D721Med (cell line): Measurements from ENCODE around the gene UST.

Experiments
- DNase-seq: peaks from one replicate; pipeline ENCODE4 v3.0.0; 2011; ENCODE audit warnings: low spot score; ENCODE audit not compliant: insufficient read length
- FAIRE-seq: peaks from 2 replicates; lab custom pipeline; 2011; peaks lifted over from hg19 to GRCh38; lab: Jason Lieb, UNC
- CTCF ChIP-seq: IDR thresholded peaks from 2 replicates; pipeline ENCODE4 v1.5.1; 2012; ENCODE audit warnings: mild to moderate bottlenecking, control low read depth; ENCODE audit not compliant: insufficient read depth; ENCODE audit errors: missing control alignments

The UST gene

GRCh38 chr6:148827416-148828045, 80.7 kb downstream of the UST start:
- DNase-seq, result no peak
- FAIRE-seq, result no peak
- no peak for TF ChIP-seq CTCF

DNA sequence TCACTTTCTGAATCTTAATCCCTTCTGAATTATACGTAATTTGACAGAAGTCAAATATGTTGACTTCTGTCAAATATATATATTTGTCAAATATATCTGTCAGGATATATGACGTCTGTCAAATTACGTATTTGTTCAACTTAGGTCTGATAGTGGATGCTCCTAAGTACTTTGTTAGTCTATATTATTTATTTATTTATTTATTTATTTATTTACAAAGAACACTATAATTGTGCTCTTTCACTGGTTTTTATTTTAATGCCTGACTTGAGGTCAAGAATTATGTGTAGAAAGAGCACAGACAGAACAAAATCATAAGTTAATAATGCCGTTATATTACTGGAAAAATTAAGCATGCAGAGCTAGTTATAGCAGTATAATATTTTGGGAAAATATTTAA, 81.2 kb downstream of the UST start:
- FAIRE-seq, result no peak
- TF ChIP-seq CTCF, result no peak
- no peak for DNase-seq

GRCh38 chr6:148829415-148830101, 82.7 kb downstream of the UST start:
- DNase-seq (no peak), FAIRE-seq (no peak)
- TF ChIP-seq CTCF, result no peak

DNA sequence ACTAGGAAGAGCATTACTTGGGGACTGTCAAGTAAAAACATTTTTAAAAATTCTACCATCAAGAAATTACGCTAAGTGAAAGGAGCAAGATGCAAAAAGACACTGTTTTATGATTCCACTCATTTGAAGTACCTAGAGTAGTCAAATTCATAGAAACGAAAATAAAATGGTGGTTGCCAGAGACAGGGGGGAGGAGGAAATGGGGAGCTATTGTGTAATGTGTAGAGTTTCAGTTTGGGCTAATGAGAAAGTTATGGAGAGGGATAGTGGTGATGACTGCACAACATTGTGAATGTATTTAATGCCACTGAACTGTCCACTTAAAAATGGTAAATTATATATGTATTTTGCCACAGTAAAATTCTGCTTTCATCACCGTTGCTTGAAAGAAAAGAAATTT, 83.8 kb downstream of the UST start:
- FAIRE-seq (no peak), DNase-seq (no peak)
- no peak for TF ChIP-seq CTCF

- FAIRE-seq, result no peak
- TF ChIP-seq CTCF, result no peak
- DNase-seq, result no peak
Measured at GRCh38 chr6:148831064-148831463, 84.2 kb downstream of the UST start.

GRCh38 chr6:148831531-148831930, 84.7 kb downstream of the UST start:
- TF ChIP-seq CTCF, result no peak
- DNase-seq, result no peak
- FAIRE-seq, result no peak

DNA sequence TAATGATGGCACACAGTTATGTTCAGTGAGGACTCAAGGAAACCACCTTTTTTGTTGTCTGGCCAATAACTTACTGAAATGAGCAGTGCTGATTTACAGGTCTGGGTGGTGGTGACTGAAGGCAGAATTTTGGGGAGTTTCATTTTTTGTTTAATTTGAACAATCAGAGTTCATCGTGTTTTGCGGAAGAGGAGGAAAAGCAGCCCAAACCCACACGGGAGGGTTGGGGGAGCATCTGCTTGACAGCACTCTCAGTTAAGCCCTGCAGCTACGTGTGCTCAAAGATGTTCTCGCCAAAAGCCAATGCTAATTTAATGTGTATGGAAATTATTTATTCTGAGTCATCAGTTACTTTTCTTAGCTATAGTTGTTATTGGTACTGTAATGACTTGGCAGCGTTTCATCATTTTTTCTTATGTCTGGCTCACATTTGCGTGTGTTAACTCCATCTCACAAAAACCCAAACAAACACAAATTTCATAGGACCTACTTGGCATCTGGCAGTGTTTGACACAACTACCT, 89.2 kb downstream of the UST start:
- no peak for TF ChIP-seq CTCF
- no peak for FAIRE-seq
- DNase-seq, result no peak
